SK-N-MC (cell line): ENCODE results near the gene AFMID.

ENCODE experiments used
- DNase-seq: peaks from one replicate; pipeline ENCODE4 v3.0.0-alpha.2; 2011; ENCODE audit warnings: low read depth, low spot score
- H3K27ac ChIP-seq: fragments of 200-600 bp; sonication (generic); 2 replicates; pipeline ENCODE4 v1.5.1; 2016; ENCODE audit warnings: mixed run types
- H3K36me3 ChIP-seq: fragments of 200-600 bp; sonication (generic); 2 replicates; pipeline ENCODE4 v1.6.1; 2017; ENCODE audit warnings: antibody characterized with exemption, low read length, mixed read lengths; ENCODE audit not compliant: insufficient read depth
- H3K4me3 ChIP-seq: fragments of 200-600 bp; sonication (generic); 2 replicates; pipeline ENCODE4 v1.5.1; 2016
- H3K9ac ChIP-seq: fragments of 200-600 bp; sonication (generic); 2 replicates; pipeline ENCODE4 v1.8.0; 2017; ENCODE audit warnings: mixed run types, mixed read lengths; ENCODE audit not compliant: insufficient read length
- H3K9me3 ChIP-seq: fragments of 200-600 bp; sonication (generic); 2 replicates; pipeline ENCODE4 v1.6.1; 2017; ENCODE audit warnings: low read depth, mild to moderate bottlenecking, antibody characterized with exemption, low read length, moderate library complexity, mixed read lengths
- EZH2 ChIP-seq: fragments of 200-600 bp; sonication (generic); IDR thresholded peaks from one replicate; pipeline ENCODE4 v1.6.1; 2017; ENCODE audit warnings: antibody characterized with exemption
- FOXP2 ChIP-seq: optimal IDR thresholded peaks from 2 replicates; pipeline ENCODE3; 2011; ENCODE audit warnings: mild to moderate bottlenecking, moderate library complexity; ENCODE audit not compliant: insufficient read depth; ENCODE audit errors: extremely low read length, control extremely low read depth
- POLR2AphosphoS5 ChIP-seq: IDR thresholded peaks from 2 replicates; pipeline ENCODE4 v1.6.1; 2012; ENCODE audit warnings: mild to moderate bottlenecking, low read depth, low read length, borderline replicate concordance

Gene AFMID

GRCh38 chr17:78236362-78237127, 49.4 kb downstream of the AFMID start:
- no peak for DNase-seq
- no peak overlapping the region for H3K4me3 ChIP-seq
- H3K27ac ChIP-seq: no peak overlapping the region
- no peaks in the 10 kb centered on the region for H3K9me3 ChIP-seq
- TF ChIP-seq FOXP2 (no peak), POLR2AphosphoS5 (no peak), EZH2 (no peak)
- no peak overlapping the region for H3K9ac ChIP-seq
- no peaks in the 10 kb centered on the region for H3K36me3 ChIP-seq

GRCh38 chr17:78237401-78238012, 50.3 kb downstream of the AFMID start:
- no peak overlapping the region for H3K9ac ChIP-seq
- H3K36me3 ChIP-seq: no peaks in the 10 kb centered on the region
- no peak for DNase-seq
- H3K9me3 ChIP-seq: no peaks in the 10 kb centered on the region
- no peak overlapping the region for H3K27ac ChIP-seq
- TF ChIP-seq FOXP2: no peak
- no peak for TF ChIP-seq POLR2AphosphoS5
- no peak for TF ChIP-seq EZH2
- no peak overlapping the region for H3K4me3 ChIP-seq

GRCh38 chr17:78238823-78239488, 51.8 kb downstream of the AFMID start:
- no peak for DNase-seq
- no peak for TF ChIP-seq FOXP2
- no peak for TF ChIP-seq POLR2AphosphoS5
- TF ChIP-seq EZH2: no peak
- H3K36me3 ChIP-seq: no peaks in the 10 kb centered on the region
- no peak overlapping the region for H3K4me3 ChIP-seq
- no peaks in the 10 kb centered on the region for H3K9me3 ChIP-seq
- H3K27ac ChIP-seq: no peak overlapping the region
- no peak overlapping the region for H3K9ac ChIP-seq

GRCh38 chr17:78239489-78239931, 52.3 kb downstream of the AFMID start:
- DNase-seq: no peak
- H3K27ac ChIP-seq: no peak overlapping the region
- H3K9ac ChIP-seq: no peak overlapping the region
- TF ChIP-seq POLR2AphosphoS5: no peak
- TF ChIP-seq FOXP2: no peak
- TF ChIP-seq EZH2: no peak
- no peak overlapping the region for H3K4me3 ChIP-seq
- H3K9me3 ChIP-seq: no peaks in the 10 kb centered on the region
- no peaks in the 10 kb centered on the region for H3K36me3 ChIP-seq

- Histone ChIP-seq H3K4me3 (no peak overlapping the region), H3K9ac (no peak overlapping the region), H3K9me3 (no peaks in the 10 kb centered on the region), H3K36me3 (no peaks in the 10 kb centered on the region), H3K27ac (no peak overlapping the region)
- DNase-seq: no peak
- TF ChIP-seq FOXP2: no peak
- TF ChIP-seq EZH2: no peak
- TF ChIP-seq POLR2AphosphoS5: no peak
These were observed 53.0 kb downstream of the AFMID start for GRCh38 chr17:78240012-78240655.

GRCh38 chr17:78240839-78241238, 53.7 kb downstream of the AFMID start:
- no peak for DNase-seq
- H3K9me3 ChIP-seq: no peaks in the 10 kb centered on the region
- no peaks in the 10 kb centered on the region for H3K36me3 ChIP-seq
- H3K4me3 ChIP-seq: no peak overlapping the region
- no peak for TF ChIP-seq FOXP2
- TF ChIP-seq EZH2: no peak
- TF ChIP-seq POLR2AphosphoS5: no peak
- H3K27ac ChIP-seq: no peak overlapping the region
- H3K9ac ChIP-seq: no peak overlapping the region

- Histone ChIP-seq H3K4me3 (no peak overlapping the region), H3K9me3 (no peaks in the 10 kb centered on the region), H3K27ac (no peak overlapping the region), H3K9ac (no peak overlapping the region), H3K36me3 (no peaks in the 10 kb centered on the region)
- TF ChIP-seq FOXP2 (no peak), EZH2 (no peak), POLR2AphosphoS5 (no peak)
- no peak for DNase-seq
These were observed 54.3 kb downstream of the AFMID start for GRCh38 chr17:78241277-78242023.
